UCSD-AML1 (cell line): ENCODE results near the gene ATAD1.
"Not testable (repeated sequence)": the region's sequence is repeated elsewhere in the genome, so short reads cannot be mapped to it uniquely, and the experiment has no call there.

Source experiments
- DNase-seq: peaks from one replicate; lab custom pipeline; 2025; ENCODE audit not compliant: unreplicated experiment; lab: John Stamatoyannopoulos, UW

The ATAD1 gene

GRCh38 chr10:87846711-87847110, 28.7 kb upstream of the ATAD1 start:
- not testable (repeated sequence) for DNase-seq

- no peak for DNase-seq
Observed at GRCh38 chr10:87846023-87846422, 28.0 kb upstream of the ATAD1 start.

GRCh38 chr10:87845624-87845998, 27.6 kb upstream of the ATAD1 start:
- no peak for DNase-seq

- DNase-seq = no peak
Observed at GRCh38 chr10:87844837-87845623, 27.0 kb upstream of the ATAD1 start.

GRCh38 chr10:87843714-87844113, 25.7 kb upstream of the ATAD1 start:
- DNase-seq = no peak

GRCh38 chr10:87842776-87843497, 24.9 kb upstream of the ATAD1 start:
- no peak for DNase-seq

GRCh38 chr10:87842220-87842641, 24.2 kb upstream of the ATAD1 start:
- no peak for DNase-seq

GRCh38 chr10:87841186-87841585, 23.2 kb upstream of the ATAD1 start:
- DNase-seq = no peak

- DNase-seq = no peak
Observed at GRCh38 chr10:87838650-87839049, 20.6 kb upstream of the ATAD1 start.

- peak; percentile 17 for DNase-seq
Observed at GRCh38 chr10:87837445-87837844, 19.4 kb upstream of the ATAD1 start.

GRCh38 chr10:87836098-87836497, 18.1 kb upstream of the ATAD1 start:
- DNase-seq = no peak

- no peak for DNase-seq
Observed at GRCh38 chr10:87829986-87830729, 12.1 kb upstream of the ATAD1 start.

- not testable (repeated sequence) for DNase-seq
Observed at GRCh38 chr10:87829051-87829450, 11.0 kb upstream of the ATAD1 start.

GRCh38 chr10:87827681-87828080, 9.7 kb upstream of the ATAD1 start:
- DNase-seq = no peak

- DNase-seq = no peak
Observed at GRCh38 chr10:87826653-87827052, 8.6 kb upstream of the ATAD1 start.

- DNase-seq = no peak
Observed at GRCh38 chr10:87819289-87819585, 1.2 kb upstream of the ATAD1 start.

GRCh38 chr10:87818505-87819288, 671 bp upstream of the ATAD1 start:
- no peak for DNase-seq

- no peak for DNase-seq
Observed at GRCh38 chr10:87816898-87817608, 973 bp downstream of the ATAD1 start.

- DNase-seq = no peak
Observed at GRCh38 chr10:87816163-87816897, 1.7 kb downstream of the ATAD1 start.
